Ovary (tissue), 9 donors: ENCODE results near the gene STAT4. TPM values are rescaled to one million over a fixed set of nuclear protein-coding genes. Genes with fewer than 3 reads are reported as not detected.

Experiments
- DNase-seq, 5 donors: peaks; one replicate each; pipeline ENCODE4 v3.0.0-alpha.2; 2019 to 2020
- H3K27ac ChIP-seq, 2 donors: fragments of 200-600 bp; one replicate each; pipeline versions ENCODE4 v1.5.1 to v1.8.0; 2019 to 2022
- H3K27me3 ChIP-seq: fragments of 200-600 bp; one replicate; pipeline ENCODE4 v1.8.0; 2022
- H3K36me3 ChIP-seq: fragments of 200-600 bp; sonication (generic); one replicate; pipeline ENCODE4 v1.5.1; 2019
- H3K4me1 ChIP-seq: one replicate; pipeline ENCODE4 v1.8.1; 2013; ENCODE audit warnings: mild to moderate bottlenecking, moderate library complexity; ENCODE audit not compliant: insufficient read depth
- H3K4me3 ChIP-seq: fragments of 200-600 bp; sonication (generic); one replicate; pipeline ENCODE4 v1.5.1; 2017
- H3K9me3 ChIP-seq, 2 donors: fragments of 200-600 bp in 1 of 2; sonication (generic) in 1 of 2; one replicate each; pipeline versions ENCODE4 v1.5.1 to v1.8.1; 2013 to 2019; ENCODE audit warnings: mild to moderate bottlenecking in 1 of 2, moderate library complexity in 1 of 2
- EP300 ChIP-seq: sonication (generic); formaldehyde crosslinking; IDR thresholded peaks from one replicate; pipeline ENCODE4 v1.6.1; 2017; ENCODE audit warnings: antibody characterized with exemption
- POLR2A ChIP-seq: fragments of 450-650 bp; IDR thresholded peaks from one replicate; pipeline ENCODE4 v1.6.1; 2017; ENCODE audit warnings: antibody characterized with exemption, mild to moderate bottlenecking, moderate library complexity
- WGBS, 3 donors: extraction: QIAGEN DNeasy Blood & Tissue Kit in 1 of 3; methylation state at CpG; one replicate each; pipeline versions ENCODE4 v1.1.5 to v1.1.7; 2013 to 2017; 5-methylcytosine and 5-hydroxymethylcytosine counted together
- intact Hi-C, 4 donors: fragments of 100-400 bp; cut with DNase I; formaldehyde crosslinking; loops; one replicate each; pipeline versions ENCODE4 v1.11.0 to v1.15.1; 2022 to 2023
- polyA plus RNA-seq, 2 donors: library from polyadenylated mRNA; stranded (reverse); fragments of 200-250 nt in 1 of 2; fragments of 350-450 nt in 1 of 2; fragmentation: Illumina TruSeq in 1 of 2; extraction: RNeasy Lipid Tissue Mini Kit (QIAGEN cat#74804) in 1 of 2; gene quantifications; one replicate each; pipeline ENCODE4 v1.2.3, GENCODE V29; 2013 to 2014
- total RNA-seq, 7 donors: library from RNA; depleted of rRNA in 2 of 7; stranded (reverse); fragments of >200 nt in 2 of 7; fragmentation: NEBNext Ultra II Directional in 3 of 7; extraction: Animal tissue kit (Norgen Biotek cat#: 25700) in 3 of 7; gene quantifications; one replicate each; pipeline versions ENCODE4 v1.1.0 to v1.2.4, GENCODE V29; 2016 to 2023
- TF ChIP-seq, protein P1 (sequence below), 3 donors: fragments of 450-650 bp in 2 of 3; fragments of 200-600 bp in 1 of 3; IDR thresholded peaks; one replicate each; pipeline versions ENCODE4 v1.5.1 to v1.8.0; 2016 to 2022; ENCODE audit warnings: antibody characterized with exemption in 3 of 3, mild to moderate bottlenecking in 1 of 3
- donor health status: DM: no; HTN: no; CAD: no; lungs with moderate emphysema.
- donor health status: DM: no; HTN: no; CAD: no.
- donor health status: Bipolar disorder and iron deficiency.
- donor health status: DM: yes; HTN: yes; CAD: no.
- donor health status: DM: no; HTN: no; CAD: no.
- donor health status: DM: yes; HTN: yes; CAD: no.

STAT4 gene
- total and polyA plus RNA-seq, 9 donors: 0.52 to 3.6 (median 1.5) TPM

DNA sequence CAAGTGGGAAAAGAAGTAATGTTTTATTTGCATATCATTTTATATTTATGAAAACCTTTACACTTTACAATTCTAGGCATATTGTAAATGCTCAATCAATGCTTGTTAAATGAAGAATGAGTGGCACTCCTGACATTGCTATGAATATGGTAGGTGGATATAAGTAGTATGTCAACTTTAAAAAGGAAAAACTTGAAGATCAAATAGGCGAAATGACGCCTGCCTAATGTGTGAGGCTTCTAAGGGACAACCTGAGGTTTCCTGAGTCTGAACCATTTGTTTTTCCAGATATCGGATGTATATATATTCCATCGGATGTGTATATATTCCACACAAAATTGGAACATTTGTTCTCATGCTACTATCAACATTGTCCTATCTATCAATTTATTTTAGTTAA is 1.4 kb downstream of the STAT4 start:
- no peak for TF ChIP-seq POLR2A
- TF ChIP-seq, protein P1, sequence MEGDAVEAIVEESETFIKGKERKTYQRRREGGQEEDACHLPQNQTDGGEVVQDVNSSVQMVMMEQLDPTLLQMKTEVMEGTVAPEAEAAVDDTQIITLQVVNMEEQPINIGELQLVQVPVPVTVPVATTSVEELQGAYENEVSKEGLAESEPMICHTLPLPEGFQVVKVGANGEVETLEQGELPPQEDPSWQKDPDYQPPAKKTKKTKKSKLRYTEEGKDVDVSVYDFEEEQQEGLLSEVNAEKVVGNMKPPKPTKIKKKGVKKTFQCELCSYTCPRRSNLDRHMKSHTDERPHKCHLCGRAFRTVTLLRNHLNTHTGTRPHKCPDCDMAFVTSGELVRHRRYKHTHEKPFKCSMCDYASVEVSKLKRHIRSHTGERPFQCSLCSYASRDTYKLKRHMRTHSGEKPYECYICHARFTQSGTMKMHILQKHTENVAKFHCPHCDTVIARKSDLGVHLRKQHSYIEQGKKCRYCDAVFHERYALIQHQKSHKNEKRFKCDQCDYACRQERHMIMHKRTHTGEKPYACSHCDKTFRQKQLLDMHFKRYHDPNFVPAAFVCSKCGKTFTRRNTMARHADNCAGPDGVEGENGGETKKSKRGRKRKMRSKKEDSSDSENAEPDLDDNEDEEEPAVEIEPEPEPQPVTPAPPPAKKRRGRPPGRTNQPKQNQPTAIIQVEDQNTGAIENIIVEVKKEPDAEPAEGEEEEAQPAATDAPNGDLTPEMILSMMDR (IDR thresholded peaks at IDR 0.05): no peak
- no peak for TF ChIP-seq EP300
- no peak for DNase-seq
- Histone ChIP-seq H3K4me3 (no peak overlapping the region), H3K4me1 (no peaks in the 10 kb centered on the region), H3K27me3 (no peaks in the 10 kb centered on the region), H3K27ac (no peak overlapping the region), H3K9me3 (no peaks in the 10 kb centered on the region), H3K36me3 (no peaks in the 10 kb centered on the region)
- intact Hi-C loops: no loop called here
- WGBS, 3 donors: 94 to 97% (median 97%) methylated on average over 4 of the region's 4 CpGs

DNA sequence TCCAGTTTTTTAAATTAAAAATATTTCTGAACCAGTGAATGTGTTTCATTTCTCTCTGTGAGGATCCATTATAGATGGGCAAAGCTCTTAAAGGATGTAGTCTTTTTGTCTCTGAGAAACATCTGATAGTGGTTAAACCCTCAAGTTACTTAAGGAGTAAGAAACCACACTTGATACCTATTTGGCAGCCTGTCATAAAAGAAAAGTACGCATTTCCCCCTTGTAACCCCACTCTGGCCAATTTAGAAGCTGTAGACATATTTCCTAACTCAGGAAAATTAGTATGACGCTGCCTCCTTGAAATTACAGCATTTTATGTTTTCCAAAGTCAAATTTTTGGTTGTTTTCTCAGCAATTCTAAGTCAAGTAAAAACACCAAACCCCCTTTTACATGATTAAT is 2.0 kb downstream of the STAT4 start:
- Histone ChIP-seq H3K27ac (no peak overlapping the region), H3K9me3 (no peaks in the 10 kb centered on the region), H3K27me3 (no peaks in the 10 kb centered on the region), H3K36me3 (no peaks in the 10 kb centered on the region), H3K4me3 (no peak overlapping the region), H3K4me1 (no peaks in the 10 kb centered on the region)
- intact Hi-C loops: no loop called here
- WGBS, 3 donors: 91 to 94% (median 92%) methylated on average over 2 of the region's 2 CpGs
- DNase-seq: no peak
- TF ChIP-seq, protein P1 (IDR thresholded peaks at IDR 0.05): no peak
- TF ChIP-seq POLR2A: no peak
- TF ChIP-seq EP300: no peak

DNA sequence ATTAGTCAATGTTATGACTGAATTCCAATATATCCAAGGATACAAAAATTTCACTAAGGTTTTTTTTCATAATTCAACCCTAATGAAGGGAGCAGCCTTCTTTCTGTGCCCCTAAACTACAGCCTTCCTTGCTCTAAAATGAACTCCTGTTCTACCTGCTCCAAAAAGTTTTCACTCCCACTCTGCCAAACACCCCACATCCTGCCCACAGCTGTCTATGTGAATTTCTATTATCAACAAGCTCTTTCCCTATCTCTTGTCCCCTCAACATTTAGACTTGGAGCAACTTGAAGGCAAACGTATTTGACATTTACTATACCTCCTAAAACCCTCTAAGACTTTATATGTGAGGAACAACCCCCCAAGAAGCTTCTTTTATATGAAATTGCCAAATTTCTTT is 2.5 kb downstream of the STAT4 start:
- H3K4me1 ChIP-seq: no peaks in the 10 kb centered on the region
- no peak overlapping the region for H3K27ac ChIP-seq
- no peak overlapping the region for H3K4me3 ChIP-seq
- 67 to 72% (median 70%) methylated on average over 1 of the region's 1 CpG for WGBS, 3 donors
- H3K36me3 ChIP-seq: no peaks in the 10 kb centered on the region
- no peak for TF ChIP-seq EP300
- TF ChIP-seq, protein P1 (IDR thresholded peaks at IDR 0.05): no peak
- no peak for TF ChIP-seq POLR2A
- no peaks in the 10 kb centered on the region for H3K9me3 ChIP-seq
- intact Hi-C loops: no loop called here
- no peaks in the 10 kb centered on the region for H3K27me3 ChIP-seq
- no peak for DNase-seq

DNA sequence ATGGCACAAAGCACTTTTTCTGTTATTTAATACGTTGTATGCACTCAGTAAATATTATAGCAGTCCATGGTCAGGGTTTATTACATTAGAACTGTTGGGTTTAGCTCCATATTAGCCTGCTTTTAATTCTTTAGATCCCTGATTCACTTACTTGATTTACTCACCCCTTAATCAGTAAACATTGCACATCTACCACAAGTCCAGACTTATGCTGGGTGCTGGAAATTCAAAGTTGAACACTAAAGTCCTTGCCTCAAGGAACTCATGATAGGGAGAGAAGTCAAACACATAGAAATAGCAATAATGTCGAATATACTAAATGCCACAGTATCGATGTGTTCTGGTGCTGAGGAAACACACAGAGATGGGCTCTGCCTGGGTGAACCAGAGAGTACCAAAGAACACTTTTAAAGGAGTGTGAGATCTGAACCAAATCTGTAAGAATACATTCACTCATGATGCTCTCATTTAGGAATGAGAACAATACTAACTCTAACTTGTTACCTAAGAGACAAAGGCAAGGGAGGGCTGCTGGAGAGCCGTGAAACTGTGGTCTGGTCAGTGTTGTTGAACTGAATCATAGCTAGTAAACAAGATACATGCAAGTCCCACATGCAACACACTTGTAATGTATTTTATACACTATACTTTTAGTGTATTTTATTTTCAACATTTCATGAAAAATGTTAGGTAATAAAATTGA is 4.9 kb downstream of the STAT4 start:
- no peaks in the 10 kb centered on the region for H3K36me3 ChIP-seq
- intact Hi-C loops: no loop called here
- H3K27ac ChIP-seq: no peak overlapping the region
- TF ChIP-seq POLR2A (no peak), EP300 (no peak)
- TF ChIP-seq, protein P1 (IDR thresholded peaks at IDR 0.05): no peak
- H3K4me3 ChIP-seq: no peak overlapping the region
- no peak for DNase-seq
- H3K9me3 ChIP-seq: no peaks in the 10 kb centered on the region
- no peaks in the 10 kb centered on the region for H3K27me3 ChIP-seq
- no peaks in the 10 kb centered on the region for H3K4me1 ChIP-seq
- WGBS, 3 donors: 95 to 97% (median 96%) methylated on average over 4 of the region's 4 CpGs
